GM08714 (cell line): ENCODE measurements around the gene KIAA2012.

ENCODE experiments used
- H3K4me3 ChIP-seq: fragments of 200-500 bp; sonication (Bioruptor generic); 2 replicates; pipeline ENCODE4 v1.5.1; 2014; ENCODE audit warnings: mild to moderate bottlenecking, low read length, inconsistent platforms
- ZNF274 ChIP-seq: IDR thresholded peaks from 2 replicates; pipeline ENCODE4 v1.6.1; 2012; ENCODE audit warnings: mild to moderate bottlenecking, low read depth, low read length

The KIAA2012 gene

GRCh38 chr2:202036601-202037037 lies 36.4 kb upstream of the KIAA2012 start:
- no peak overlapping the region for H3K4me3 ChIP-seq
- TF ChIP-seq ZNF274: no peak

GRCh38 chr2:202037086-202037485 lies 36.0 kb upstream of the KIAA2012 start:
- H3K4me3 ChIP-seq: no peak overlapping the region
- no peak for TF ChIP-seq ZNF274

GRCh38 chr2:202038471-202039277 lies 34.4 kb upstream of the KIAA2012 start:
- TF ChIP-seq ZNF274: no peak
- no peak overlapping the region for H3K4me3 ChIP-seq

GRCh38 chr2:202039278-202040078 lies 33.6 kb upstream of the KIAA2012 start:
- TF ChIP-seq ZNF274: no peak
- no peak overlapping the region for H3K4me3 ChIP-seq

- no peak for TF ChIP-seq ZNF274
- H3K4me3 ChIP-seq: no peak overlapping the region
Observed at GRCh38 chr2:202040079-202040844, 32.8 kb upstream of the KIAA2012 start.

GRCh38 chr2:202042444-202042843 lies 30.6 kb upstream of the KIAA2012 start:
- H3K4me3 ChIP-seq: no peak overlapping the region
- TF ChIP-seq ZNF274: no peak

GRCh38 chr2:202043475-202043874 lies 29.6 kb upstream of the KIAA2012 start:
- TF ChIP-seq ZNF274: no peak
- no peak overlapping the region for H3K4me3 ChIP-seq

GRCh38 chr2:202044777-202045176 lies 28.3 kb upstream of the KIAA2012 start:
- TF ChIP-seq ZNF274: no peak

GRCh38 chr2:202046572-202046971 lies 26.5 kb upstream of the KIAA2012 start:
- no peak overlapping the region for H3K4me3 ChIP-seq
- TF ChIP-seq ZNF274: no peak

More at GRCh38 chr2:202044777-202045176, 28.3 kb upstream of the KIAA2012 start:
- no peak overlapping the region for H3K4me3 ChIP-seq

GRCh38 chr2:202049092-202049728 lies 23.8 kb upstream of the KIAA2012 start:
- H3K4me3 ChIP-seq: no peak overlapping the region
- TF ChIP-seq ZNF274: no peak

GRCh38 chr2:202049840-202050239 lies 23.2 kb upstream of the KIAA2012 start:
- TF ChIP-seq ZNF274: no peak
- no peak overlapping the region for H3K4me3 ChIP-seq

- no peak for TF ChIP-seq ZNF274
- no peak overlapping the region for H3K4me3 ChIP-seq
Observed at GRCh38 chr2:202050652-202051051, 22.4 kb upstream of the KIAA2012 start.

GRCh38 chr2:202051499-202052161 lies 21.4 kb upstream of the KIAA2012 start:
- no peak overlapping the region for H3K4me3 ChIP-seq
- TF ChIP-seq ZNF274: no peak
